HEK293T (cell line): Measurements from ENCODE around the gene SFI1.

Source experiments
- BHLHE40 ChIP-seq: fragments of 450-650 bp; IDR thresholded peaks from 2 replicates; pipeline ENCODE4 v1.6.1; 2016; ENCODE audit warnings: mild to moderate bottlenecking, moderate library complexity, borderline replicate concordance
- CTBP1 ChIP-seq: fragments of 450-650 bp; IDR thresholded peaks from 2 replicates; pipeline ENCODE4 v1.6.1; 2016; ENCODE audit warnings: borderline replicate concordance
- ELF4 ChIP-seq: fragments of 450-650 bp; IDR thresholded peaks from 2 replicates; pipeline ENCODE4 v1.6.1; 2017; ENCODE audit warnings: antibody characterized with exemption
- FOXK2 ChIP-seq: fragments of 450-650 bp; IDR thresholded peaks from 2 replicates; pipeline ENCODE4 v1.6.1; 2016; ENCODE audit warnings: mild to moderate bottlenecking
- FOXM1 ChIP-seq: fragments of 450-650 bp; IDR thresholded peaks from 2 replicates; pipeline ENCODE4 v1.6.1; 2017; ENCODE audit warnings: mild to moderate bottlenecking, borderline replicate concordance
- SP1 ChIP-seq: fragments of 450-650 bp; IDR thresholded peaks from 2 replicates; pipeline ENCODE4 v1.6.1; 2017
- SUZ12 ChIP-seq: fragments of 450-650 bp; IDR thresholded peaks from 2 replicates; pipeline ENCODE4 v1.6.1; 2016; ENCODE audit warnings: mild to moderate bottlenecking

DNA sequence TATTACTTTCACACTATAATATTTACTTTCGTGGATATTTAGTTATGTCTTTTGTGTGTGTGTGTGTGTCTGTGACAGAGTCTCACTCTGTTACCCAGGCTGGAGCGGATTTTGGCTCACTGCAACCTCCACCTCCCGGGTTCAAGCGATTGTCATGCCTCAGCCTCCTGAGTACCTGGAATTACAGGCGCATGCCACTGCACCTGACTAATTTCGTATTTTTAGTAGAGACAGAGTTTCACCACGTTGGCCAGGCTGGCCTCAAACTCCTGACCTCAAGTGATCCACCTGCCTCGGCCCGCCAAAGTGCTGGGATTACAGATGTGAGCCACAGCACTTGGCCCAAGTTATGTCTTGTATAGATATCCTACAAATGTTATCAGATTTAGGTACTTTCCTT lies 155.8 kb downstream of the SFI1 start:
- TF ChIP-seq SP1 (no peak), CTBP1 (no peak), SUZ12 (no peak), BHLHE40 (no peak), ELF4 (no peak), FOXM1 (no peak), FOXK2 (no peak)
